Midbrain (tissue), 1 donor: ENCODE measurements around the gene SEC31A.
"Not testable (repeated sequence)": the region's sequence is repeated elsewhere in the genome, so short reads cannot be mapped to it uniquely, and the experiment has no call there.

Source experiments
- DNase-seq: peaks from one replicate; lab custom pipeline; 2025; lab: John Stamatoyannopoulos, UW

SEC31A gene, protein sequence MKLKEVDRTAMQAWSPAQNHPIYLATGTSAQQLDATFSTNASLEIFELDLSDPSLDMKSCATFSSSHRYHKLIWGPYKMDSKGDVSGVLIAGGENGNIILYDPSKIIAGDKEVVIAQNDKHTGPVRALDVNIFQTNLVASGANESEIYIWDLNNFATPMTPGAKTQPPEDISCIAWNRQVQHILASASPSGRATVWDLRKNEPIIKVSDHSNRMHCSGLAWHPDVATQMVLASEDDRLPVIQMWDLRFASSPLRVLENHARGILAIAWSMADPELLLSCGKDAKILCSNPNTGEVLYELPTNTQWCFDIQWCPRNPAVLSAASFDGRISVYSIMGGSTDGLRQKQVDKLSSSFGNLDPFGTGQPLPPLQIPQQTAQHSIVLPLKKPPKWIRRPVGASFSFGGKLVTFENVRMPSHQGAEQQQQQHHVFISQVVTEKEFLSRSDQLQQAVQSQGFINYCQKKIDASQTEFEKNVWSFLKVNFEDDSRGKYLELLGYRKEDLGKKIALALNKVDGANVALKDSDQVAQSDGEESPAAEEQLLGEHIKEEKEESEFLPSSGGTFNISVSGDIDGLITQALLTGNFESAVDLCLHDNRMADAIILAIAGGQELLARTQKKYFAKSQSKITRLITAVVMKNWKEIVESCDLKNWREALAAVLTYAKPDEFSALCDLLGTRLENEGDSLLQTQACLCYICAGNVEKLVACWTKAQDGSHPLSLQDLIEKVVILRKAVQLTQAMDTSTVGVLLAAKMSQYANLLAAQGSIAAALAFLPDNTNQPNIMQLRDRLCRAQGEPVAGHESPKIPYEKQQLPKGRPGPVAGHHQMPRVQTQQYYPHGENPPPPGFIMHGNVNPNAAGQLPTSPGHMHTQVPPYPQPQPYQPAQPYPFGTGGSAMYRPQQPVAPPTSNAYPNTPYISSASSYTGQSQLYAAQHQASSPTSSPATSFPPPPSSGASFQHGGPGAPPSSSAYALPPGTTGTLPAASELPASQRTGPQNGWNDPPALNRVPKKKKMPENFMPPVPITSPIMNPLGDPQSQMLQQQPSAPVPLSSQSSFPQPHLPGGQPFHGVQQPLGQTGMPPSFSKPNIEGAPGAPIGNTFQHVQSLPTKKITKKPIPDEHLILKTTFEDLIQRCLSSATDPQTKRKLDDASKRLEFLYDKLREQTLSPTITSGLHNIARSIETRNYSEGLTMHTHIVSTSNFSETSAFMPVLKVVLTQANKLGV

DNA sequence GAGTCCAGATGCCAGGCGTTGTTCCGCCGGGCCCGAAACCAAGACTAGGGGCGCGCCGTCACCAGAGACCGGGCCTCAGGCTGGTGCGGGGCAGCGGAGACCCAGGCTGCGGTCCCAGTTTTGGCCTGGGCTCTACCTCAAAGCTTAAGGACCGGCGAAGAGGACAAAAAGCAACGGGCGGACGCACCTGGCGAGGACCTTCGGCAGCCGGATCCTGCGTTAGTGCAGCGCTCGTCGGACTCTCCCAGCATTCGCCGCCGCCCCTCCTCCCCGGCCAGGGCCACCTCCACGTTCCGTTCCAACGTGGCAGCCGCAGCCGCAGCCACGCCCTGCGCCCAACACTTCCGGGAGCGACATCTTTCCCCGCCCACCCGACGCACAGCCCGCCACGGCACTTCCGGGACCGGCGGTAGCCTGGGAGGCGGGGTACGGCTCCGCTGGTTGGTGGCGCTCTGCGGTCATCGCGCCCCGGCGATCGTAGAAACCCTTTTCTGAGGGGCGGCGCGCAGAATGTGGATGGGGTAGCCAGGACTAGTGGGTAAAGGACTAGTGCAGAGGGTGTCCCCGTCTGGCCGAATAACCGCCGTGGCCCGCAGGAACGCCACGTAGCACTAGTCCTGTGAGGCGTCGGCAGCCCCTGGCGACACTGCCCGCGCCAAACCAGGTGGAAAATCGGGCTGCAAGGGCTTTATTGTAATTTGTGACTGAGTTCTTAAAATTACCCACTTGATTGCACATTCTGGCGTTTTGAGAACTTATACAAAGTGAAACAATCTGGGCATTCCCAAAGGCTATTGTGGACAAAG lies at the start of gene SEC31A:
Gene SEC31A, minus strand, starts transcription at position 253 of the 806 bp plus-strand sequence. CDS start 9,217 bp downstream, outside the sequence.
- peak; percentile 97 for DNase-seq

DNA sequence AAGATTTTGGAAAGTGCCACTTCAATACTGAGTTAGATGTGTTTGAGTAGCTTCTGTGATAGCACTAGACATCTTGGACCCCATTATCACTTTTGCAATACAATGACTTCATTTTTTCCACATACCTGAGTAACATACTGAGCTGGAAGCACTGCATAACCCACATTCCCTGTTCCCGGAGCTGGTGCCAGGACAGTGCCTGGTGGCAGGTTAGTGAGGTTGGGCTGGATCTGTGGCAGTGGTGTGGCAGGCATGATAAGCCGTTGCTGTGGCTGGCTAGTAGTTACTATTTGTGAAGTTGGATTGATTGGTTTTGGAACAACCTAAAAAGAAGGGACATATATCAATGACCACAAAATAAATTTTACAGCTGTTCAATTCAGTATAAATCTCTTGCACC lies 48.5 kb upstream of the SEC31A start:
- DNase-seq: no peak

DNA sequence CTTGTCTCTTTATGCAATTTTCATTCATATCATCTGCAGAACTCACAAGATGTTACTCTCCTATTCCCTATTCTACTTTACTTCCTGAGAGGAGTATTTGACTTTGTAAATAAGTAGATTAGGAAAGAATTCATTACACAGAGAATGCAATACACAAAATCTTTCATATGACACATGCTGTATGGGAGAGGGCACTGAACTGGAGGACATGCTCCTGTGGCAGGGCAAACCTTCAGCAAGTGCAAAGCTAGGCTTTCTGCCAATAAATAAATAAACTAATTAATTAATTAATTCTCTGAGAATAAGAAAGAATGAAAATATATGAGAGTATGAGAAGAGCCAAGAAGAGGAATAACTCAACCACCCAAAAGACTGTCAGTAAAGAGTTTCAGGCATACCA lies 43.5 kb upstream of the SEC31A start:
- DNase-seq: no peak

DNA sequence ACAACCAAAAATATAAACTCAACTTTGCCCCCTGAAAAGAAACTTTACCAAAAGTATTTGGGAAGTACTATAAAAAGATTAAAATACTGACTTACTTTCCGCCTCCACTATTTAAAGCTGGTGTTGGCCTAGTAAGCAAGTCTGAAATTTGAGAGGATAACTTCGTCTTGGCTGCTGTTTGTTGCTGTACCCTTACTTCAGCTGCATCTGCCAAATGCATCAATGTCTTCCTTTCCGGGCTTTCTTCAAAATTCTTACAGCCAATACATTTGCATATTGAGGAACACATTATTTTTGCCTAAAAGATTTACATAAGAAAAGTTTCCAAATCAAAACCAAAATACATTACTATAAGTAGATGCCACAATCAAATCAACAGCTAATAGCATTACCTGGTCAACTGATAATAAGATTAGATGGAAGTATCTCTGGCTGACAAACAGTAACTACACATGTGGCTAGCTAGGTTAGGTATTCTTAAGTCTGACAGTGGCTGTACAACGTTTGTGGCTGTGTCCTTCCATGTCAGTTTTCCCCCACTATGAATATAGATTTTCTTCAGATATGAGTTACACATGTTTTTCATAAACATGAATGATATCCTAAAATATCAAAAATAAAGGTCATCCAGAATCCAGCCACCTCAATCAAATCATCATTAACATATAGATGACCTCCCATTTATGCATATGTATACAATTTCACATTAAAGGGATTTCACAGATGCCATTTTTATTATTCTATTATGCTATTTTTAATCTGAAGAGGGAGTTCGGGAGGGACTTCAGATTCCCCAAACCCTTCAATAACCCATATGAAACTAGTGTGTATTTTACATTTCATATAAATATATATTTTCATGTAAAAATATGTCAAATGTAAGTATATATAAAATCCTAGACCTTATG lies 40.1 kb upstream of the SEC31A start:
- DNase-seq: no peak

DNA sequence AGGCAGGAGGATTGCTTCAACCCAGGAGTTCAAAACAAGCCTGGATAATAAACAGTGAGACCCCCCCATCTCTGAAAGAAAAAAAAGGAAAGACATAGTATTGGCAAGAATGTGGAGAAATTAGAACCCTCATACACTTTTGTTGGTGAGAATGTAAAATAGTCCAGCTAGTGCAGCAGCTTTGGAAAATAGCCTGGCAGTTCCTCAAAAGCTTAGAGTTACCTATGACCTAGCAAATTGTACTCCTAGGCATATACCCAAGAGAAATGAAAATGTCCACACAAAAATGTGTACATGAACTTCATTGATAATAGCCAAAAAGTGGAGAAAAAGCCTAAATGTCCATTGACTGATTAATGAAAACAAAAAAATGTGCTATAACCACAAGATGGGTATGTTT lies 30.8 kb upstream of the SEC31A start:
- DNase-seq: no peak

DNA sequence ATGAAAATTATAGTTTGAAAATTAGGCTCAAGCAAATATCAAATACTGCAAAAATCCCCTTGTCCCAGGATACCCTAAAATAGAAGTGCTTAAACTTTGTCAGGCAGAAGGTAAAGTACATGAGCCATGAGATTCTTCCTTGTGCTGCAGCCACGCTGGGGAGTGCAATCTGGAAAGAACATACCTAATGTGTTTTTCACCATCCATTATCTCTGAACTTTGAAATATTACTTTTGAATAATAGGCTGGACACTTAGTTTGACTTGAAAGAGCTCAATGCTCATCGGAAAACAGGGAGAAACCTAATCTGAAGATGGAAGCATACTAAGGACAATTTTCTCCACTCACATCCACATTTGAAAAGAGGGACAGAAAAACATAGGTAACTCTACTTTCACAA lies 28.4 kb upstream of the SEC31A start:
- no peak for DNase-seq

DNA sequence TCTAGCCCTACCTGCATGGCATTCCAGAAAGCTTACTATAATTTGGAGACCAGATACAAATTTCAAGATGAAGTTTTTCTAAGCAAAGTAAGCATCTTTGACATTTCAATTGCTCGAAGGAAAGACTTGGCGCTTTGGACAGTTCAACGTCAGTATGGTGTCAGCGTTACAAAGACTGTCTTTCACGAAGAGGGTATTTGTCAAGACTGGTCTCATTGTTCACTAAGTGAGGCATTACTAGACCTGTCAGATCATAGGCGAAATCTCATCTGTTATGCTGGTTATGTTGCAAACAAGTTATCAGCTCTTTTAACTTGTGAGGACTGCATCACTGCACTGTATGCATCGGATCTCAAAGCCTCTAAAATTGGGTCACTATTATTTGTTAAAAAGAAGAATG lies 27.1 kb upstream of the SEC31A start:
- DNase-seq: peak; percentile 44

DNA sequence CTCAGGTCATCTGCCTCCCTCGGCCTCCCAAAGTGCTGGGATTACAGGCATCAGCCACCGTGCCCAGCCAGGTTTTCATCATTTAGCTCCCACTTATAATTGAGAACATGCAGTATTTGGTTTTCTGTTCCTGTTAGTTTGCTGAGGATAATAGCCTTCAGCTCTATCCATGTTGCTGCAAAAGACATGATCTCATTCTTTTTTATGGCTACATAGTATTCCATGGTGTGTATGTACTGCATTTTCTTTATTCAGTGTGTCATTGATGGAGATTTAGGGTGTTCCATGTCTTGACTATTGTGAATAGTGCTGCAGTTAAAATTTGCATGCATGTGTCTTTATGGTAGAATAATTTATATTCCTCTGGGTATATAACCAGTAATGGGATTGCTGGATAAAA lies 23.0 kb upstream of the SEC31A start:
- DNase-seq: not testable (repeated sequence)

DNA sequence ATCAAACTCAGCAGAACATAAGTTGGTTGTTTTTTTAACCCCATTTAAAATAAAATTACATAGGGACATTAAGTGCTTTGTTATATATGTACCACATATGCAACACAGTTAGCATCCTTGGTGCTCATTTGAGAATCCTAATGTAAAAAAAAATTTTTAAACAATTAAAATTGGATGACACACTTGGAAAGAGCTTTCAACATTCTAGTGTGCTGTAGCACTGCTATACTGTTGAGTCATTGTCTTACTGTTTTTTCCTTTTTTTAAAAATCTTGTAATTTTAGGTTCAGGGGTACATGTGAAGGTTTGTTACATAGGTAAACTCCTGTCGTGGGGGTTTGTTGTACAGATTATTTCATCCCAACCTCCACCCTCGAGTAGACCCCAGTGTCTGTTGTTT lies 22.4 kb upstream of the SEC31A start:
- DNase-seq: no peak

DNA sequence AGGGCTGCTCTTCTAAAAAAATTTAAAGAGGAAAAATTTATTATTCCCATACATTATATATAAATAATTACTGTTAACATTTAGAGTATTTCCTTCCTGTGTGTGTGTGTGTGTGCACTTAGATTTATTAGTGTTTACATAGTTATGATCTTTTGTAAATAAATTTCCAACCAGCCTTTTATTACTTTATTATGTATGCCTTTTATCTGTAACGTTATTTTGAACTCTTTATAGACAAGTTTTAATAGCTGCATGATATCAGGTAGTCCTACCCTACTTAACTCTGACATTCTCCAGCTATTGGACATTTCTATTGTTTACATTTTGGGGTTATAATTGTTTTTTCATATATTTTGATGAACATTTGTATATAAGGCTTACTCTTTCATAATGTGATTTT lies 18.4 kb upstream of the SEC31A start:
- DNase-seq: no peak

DNA sequence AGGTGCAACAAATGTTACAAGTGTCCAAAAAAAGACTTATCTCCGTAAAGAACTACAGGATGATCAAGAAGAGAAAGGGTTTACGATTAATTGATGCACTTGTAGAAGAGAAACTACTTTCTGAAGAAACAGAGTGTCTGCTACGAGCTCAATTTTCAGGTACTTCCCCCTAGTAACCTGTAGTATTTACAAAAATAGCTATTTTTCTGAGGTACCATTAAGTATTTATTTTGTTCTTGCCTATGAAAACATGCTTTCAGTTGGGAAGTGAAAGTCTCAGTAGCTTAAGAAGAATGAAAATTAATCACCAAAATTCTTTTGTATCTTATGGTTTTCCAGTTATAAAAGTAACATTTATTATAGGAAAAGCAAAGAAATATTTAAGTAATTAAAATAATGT lies 15.5 kb upstream of the SEC31A start:
- no peak for DNase-seq

DNA sequence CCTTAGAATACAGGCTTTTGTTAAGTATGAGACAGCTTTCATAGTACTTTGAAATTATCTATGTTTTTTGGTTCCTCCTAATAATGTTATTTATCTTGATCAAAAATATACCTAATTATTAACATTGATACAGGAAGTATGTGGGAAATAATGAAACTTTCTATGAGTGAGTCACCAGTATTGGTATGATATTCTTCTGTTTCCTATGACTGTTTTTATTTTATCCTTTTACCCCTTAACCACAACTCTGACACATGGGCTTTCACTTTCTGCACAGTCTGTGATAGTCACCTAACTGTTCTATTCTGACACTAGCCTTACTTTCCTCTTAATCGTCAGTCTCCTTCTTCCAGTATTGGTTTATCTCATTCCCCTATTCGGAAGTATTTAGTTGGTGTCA lies 14.3 kb upstream of the SEC31A start:
- DNase-seq: no peak

DNA sequence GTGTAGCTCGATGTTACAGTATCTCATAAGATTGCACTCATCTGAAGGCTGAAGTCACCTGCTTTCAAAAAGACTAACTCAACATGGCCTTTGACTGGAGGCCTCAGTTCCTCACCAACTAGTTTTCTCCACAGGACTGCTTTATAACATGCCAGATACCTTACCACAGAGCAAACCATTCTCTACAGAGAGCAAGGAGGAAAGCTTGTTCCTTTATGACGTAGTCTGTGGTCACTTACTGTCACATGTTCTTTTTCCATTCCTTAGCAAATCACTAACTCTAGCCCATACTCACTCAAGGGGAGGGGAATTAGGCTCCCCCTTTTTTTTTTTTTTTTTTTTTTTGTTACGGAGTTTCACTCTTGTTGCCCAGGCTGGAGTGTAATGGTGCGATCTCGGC lies 12.8 kb upstream of the SEC31A start:
- DNase-seq: no peak

DNA sequence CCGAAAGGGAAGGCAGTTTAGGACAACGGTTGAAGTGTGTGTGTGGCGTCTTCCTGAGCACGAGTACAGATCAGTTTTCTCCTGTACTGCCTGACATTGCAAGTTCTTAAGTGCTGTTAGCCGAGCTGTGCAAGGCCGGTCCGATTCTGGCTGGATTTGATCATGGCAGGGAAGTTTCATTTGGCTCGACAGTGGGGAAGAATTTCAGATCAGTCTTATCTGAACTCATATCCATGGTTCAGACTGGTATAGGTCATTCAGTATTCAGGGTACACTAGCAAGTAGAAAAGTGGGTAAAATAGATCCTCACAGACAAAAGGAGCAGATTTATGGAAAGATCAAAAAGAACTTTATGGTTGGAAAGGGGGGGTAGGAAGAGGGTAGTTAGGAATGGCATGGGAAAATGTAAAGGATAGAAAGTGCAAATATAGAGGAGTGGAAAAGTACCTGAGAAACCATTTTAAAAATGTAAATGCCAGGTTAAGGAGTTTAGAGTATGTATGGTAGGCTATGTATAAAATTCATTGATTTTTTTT lies 10.3 kb upstream of the SEC31A start:
- DNase-seq: no peak

DNA sequence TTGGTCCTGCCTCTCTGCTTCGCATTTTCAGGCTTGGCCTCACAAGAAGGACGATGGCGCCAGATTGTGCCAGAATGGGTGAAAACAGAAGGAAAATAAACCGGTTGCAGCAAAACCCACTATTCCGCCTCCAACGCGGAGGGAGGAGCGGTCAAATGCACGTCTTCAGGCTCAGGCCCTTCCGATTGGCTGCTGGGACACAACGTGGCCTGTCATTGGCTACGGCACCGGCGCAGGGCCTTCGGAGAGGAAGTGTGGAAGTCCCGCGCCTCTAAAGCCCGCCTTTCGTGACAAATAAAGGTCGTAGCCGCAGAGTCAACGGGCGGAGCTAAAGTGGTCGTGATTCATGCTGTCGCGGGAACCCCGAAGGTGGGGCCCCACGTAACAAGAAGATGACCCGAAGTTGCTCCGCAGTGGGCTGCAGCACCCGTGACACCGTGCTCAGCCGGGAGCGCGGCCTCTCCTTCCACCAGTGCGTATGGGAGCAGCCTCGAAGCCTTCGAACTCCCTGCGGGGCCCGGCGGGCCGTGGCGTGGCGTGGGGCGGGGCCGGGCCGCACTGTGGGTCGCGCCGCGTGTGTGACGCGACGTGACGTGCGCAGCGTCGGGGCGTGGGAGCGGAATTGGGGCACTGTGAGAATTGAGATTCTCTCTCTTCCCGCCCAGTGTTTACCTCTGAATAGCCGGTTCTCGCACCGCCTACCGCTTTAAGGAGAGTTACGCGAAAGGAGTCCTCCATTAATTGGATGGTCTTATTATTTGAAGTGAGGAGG lies 9.6 kb upstream of the SEC31A start, which contains the start of gene THAP9:
Gene THAP9, plus strand, starts transcription at position 325 of the 772 bp plus-strand sequence. Its CDS starts 68 bp downstream, at position 393.
- DNase-seq: peak; percentile 99

DNA sequence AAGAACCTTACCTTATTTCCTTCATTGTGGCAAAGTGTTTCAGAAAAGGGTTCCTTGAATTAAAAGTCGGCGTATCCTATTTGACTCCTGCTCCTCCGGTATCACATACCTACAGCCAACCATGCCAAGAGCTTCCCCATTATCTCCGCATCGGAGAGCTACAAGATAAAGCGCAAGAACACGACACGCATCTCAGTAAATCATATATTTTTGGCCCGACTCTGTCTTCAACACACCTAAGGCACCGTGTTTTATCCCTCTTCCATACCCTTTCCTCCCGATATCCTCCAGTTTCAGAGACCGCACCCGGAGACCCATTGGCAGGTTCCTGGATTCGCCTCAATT lies 9.1 kb upstream of the SEC31A start:
- DNase-seq: no peak

DNA sequence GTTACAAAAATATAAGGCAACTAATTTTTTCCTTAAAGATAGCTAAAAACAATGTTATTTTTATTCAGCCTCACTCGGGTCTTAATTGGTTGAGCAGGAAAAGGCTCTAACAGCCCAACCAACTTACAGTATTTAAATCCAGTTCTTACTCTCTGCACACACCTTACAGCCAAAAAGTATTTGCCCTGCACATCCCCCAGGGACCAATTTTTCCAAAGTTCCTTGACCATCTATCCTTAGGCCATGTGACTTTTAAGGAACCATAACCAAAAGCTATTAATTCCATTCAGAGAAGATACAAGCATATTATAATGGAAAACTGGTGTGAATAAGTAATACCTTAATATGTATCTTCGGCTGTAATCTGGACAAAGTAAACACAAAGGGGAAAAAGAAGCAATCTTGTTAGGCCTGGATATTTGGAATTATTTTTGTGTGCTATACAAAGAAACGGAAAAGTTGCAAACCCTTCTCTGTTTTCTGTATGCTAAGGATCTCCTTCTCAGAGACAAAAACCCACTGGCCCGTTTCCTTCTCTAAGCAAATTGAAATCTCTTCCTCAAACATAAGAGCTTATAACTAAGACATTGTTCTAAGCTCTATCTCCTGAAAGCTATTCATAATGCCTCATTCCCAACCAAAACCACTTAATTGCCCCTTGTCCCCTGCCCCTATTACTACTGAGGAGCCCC lies 8.6 kb upstream of the SEC31A start:
- DNase-seq: peak; percentile 30

DNA sequence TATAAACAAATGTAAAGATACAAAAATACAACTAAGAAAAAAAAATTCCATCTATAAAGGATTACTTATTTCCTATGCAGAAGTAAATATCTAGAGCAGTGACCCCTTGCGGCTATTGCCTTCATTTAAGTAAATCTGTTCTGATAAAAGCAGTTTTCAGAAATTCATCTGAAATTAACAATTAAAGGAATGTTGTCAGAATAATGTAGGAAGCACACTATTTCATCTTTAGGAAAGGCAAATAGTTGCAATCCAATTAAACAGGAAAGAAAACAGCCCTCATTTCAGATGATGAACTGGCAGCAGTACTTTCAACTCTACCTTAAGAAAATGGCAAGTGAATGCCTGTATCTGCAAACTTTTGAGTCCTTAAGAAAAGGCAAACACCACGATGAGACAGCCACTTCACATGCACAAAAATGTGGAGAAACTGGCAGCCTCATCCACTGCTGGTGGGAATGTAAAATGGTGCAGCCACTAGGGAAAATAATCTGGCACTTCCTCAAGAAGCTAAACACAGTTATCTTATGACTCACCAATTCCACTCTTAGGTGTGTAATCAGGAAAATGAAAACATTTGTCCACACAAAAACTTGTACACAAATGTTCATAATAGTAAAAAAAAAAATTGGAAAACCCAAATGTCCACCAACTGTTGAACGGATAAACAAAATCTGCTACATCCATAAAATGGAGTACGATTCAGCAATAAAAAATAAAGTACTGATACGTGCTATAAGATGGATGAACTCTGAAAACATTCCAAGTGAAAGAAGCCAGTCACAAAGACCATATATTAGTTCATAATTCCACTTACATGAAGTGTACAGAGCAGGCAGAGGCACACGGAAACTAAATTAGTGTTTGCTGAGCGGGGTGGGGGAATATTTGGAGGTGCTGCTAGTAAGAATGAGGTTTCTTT lies 7.6 kb upstream of the SEC31A start:
- DNase-seq: no peak
